ENCODE measurements around the gene CRYM. TPM values are rescaled to one million over a fixed set of nuclear protein-coding genes. Genes with fewer than 3 reads are reported as not detected.

CRYM gene
- total RNA-seq, 1 experiment from 2014 or later: not detected

- intact Hi-C loops (cut with micrococcal nuclease; ENCODE audit: unreplicated experiment): no loop called here
- no peak overlapping the region for H3K4me3 ChIP-seq (ENCODE audit: low read depth, low read length, poor library complexity, severe bottlenecking)
- BruUV-seq (replicated peaks): no TSS peak
Measured at GRCh38 chr16:21222495-21223337, 55.4 kb downstream of the CRYM start.

GRCh38 chr16:21219551-21219950 lies 58.5 kb downstream of the CRYM start:
- no TSS peak for BruUV-seq (replicated peaks)
- no peak for DNase-seq (ENCODE audit: low spot score)
- H3K27ac ChIP-seq (ENCODE audit: low read depth, low read length, poor library complexity, severe bottlenecking): no peak overlapping the region
- no peaks in the 10 kb centered on the region for H3K9me3 ChIP-seq (ENCODE audit: low read depth, low read length, poor library complexity, severe bottlenecking)
- no peaks in the 10 kb centered on the region for H3K36me3 ChIP-seq (ENCODE audit: insufficient read depth, low read length, poor library complexity, severe bottlenecking)
- H3K4me3 ChIP-seq (ENCODE audit: low read depth, low read length, poor library complexity, severe bottlenecking): no peak overlapping the region
- intact Hi-C loops (cut with micrococcal nuclease; ENCODE audit: unreplicated experiment): no loop called here
- ChIA-PET POLR2A (ENCODE audit: low non-redundant PET) (no interaction called here), CTCF (no interaction called here)
- peaks cover 12% of the 10 kb centered on the region for H3K27me3 ChIP-seq (replicated peaks; ENCODE audit: insufficient read depth, low read depth, low read length, poor library complexity)
- no peaks in the 10 kb centered on the region for H3K4me1 ChIP-seq (ENCODE audit: insufficient read depth, low read length, poor library complexity, severe bottlenecking)
- TF ChIP-seq EZH2 (IDR thresholded peaks at IDR 0.05; ENCODE audit: borderline replicate concordance, low read depth, low read length, poor library complexity, severe bottlenecking) (no peak), CTCF (conservative IDR thresholded peaks at IDR 0.05; ENCODE audit: low read depth, low read length) (no peak)

More at GRCh38 chr16:21222495-21223337, 55.4 kb downstream of the CRYM start:
- no peaks in the 10 kb centered on the region for H3K9me3 ChIP-seq (ENCODE audit: low read depth, low read length, poor library complexity, severe bottlenecking)
- H3K27ac ChIP-seq (ENCODE audit: low read depth, low read length, poor library complexity, severe bottlenecking): no peak overlapping the region
- ChIA-PET POLR2A (ENCODE audit: low non-redundant PET) (no interaction called here), CTCF (no interaction called here)
- H3K27me3 ChIP-seq (replicated peaks; ENCODE audit: insufficient read depth, low read depth, low read length, poor library complexity): peaks cover 36% of the 10 kb centered on the region
- no peaks in the 10 kb centered on the region for H3K4me1 ChIP-seq (ENCODE audit: insufficient read depth, low read length, poor library complexity, severe bottlenecking)
- DNase-seq (ENCODE audit: low spot score): no peak
- TF ChIP-seq CTCF (conservative IDR thresholded peaks at IDR 0.05; ENCODE audit: low read depth, low read length) (no peak), EZH2 (IDR thresholded peaks at IDR 0.05; ENCODE audit: borderline replicate concordance, low read depth, low read length, poor library complexity, severe bottlenecking) (no peak)
- H3K36me3 ChIP-seq (ENCODE audit: insufficient read depth, low read length, poor library complexity, severe bottlenecking): no peaks in the 10 kb centered on the region

GRCh38 chr16:21218153-21218552 lies 59.9 kb downstream of the CRYM start:
- Histone ChIP-seq H3K27me3 (replicated peaks; ENCODE audit: insufficient read depth, low read depth, low read length, poor library complexity) (peaks cover 6% of the 10 kb centered on the region), H3K9me3 (ENCODE audit: low read depth, low read length, poor library complexity, severe bottlenecking) (no peaks in the 10 kb centered on the region), H3K36me3 (ENCODE audit: insufficient read depth, low read length, poor library complexity, severe bottlenecking) (no peaks in the 10 kb centered on the region), H3K4me1 (ENCODE audit: insufficient read depth, low read length, poor library complexity, severe bottlenecking) (no peaks in the 10 kb centered on the region), H3K4me3 (ENCODE audit: low read depth, low read length, poor library complexity, severe bottlenecking) (no peak overlapping the region), H3K27ac (ENCODE audit: low read depth, low read length, poor library complexity, severe bottlenecking) (no peak overlapping the region)
- CTCF ChIA-PET: no interaction called here
- intact Hi-C loops (cut with micrococcal nuclease; ENCODE audit: unreplicated experiment): no loop called here
- TF ChIP-seq EZH2 (IDR thresholded peaks at IDR 0.05; ENCODE audit: borderline replicate concordance, low read depth, low read length, poor library complexity, severe bottlenecking): no peak
- no peak for TF ChIP-seq CTCF (conservative IDR thresholded peaks at IDR 0.05; ENCODE audit: low read depth, low read length)
- DNase-seq (ENCODE audit: low spot score): no peak
- POLR2A ChIA-PET (ENCODE audit: low non-redundant PET): no interaction called here
- BruUV-seq (replicated peaks): no TSS peak
